NCI-H146 treated with DMSO at 0.1 percent for 48 hours (cell line): ENCODE results near the gene OR52B2.
"Not testable (repeated sequence)": the region's sequence is repeated elsewhere in the genome, so short reads cannot be mapped to it uniquely, and the experiment has no call there.

Source experiments
- DNase-seq: peaks from one replicate; lab custom pipeline; 2025; ENCODE audit not compliant: unreplicated experiment; lab: John Stamatoyannopoulos, UW

OR52B2 gene

GRCh38 chr11:6156628-6157359 is 13.3 kb downstream of the OR52B2 start:
- no peak for DNase-seq

GRCh38 chr11:6152126-6152525 is 18.0 kb downstream of the OR52B2 start:
- no peak for DNase-seq

GRCh38 chr11:6151117-6151516 is 19.0 kb downstream of the OR52B2 start:
- DNase-seq: no peak

GRCh38 chr11:6143737-6144136 is 26.4 kb downstream of the OR52B2 start:
- peak; percentile 10 for DNase-seq

- peak; percentile 45 for DNase-seq
Measured at GRCh38 chr11:6142936-6143335, 27.2 kb downstream of the OR52B2 start.

- not testable (repeated sequence) for DNase-seq
Measured at GRCh38 chr11:6135936-6136335, 34.2 kb downstream of the OR52B2 start.

- no peak for DNase-seq
Measured at GRCh38 chr11:6132431-6132830, 37.7 kb downstream of the OR52B2 start.

GRCh38 chr11:6129635-6130034 is 40.5 kb downstream of the OR52B2 start:
- no peak for DNase-seq

GRCh38 chr11:6129011-6129410 is 41.1 kb downstream of the OR52B2 start:
- no peak for DNase-seq

GRCh38 chr11:6127881-6128280 is 42.2 kb downstream of the OR52B2 start:
- no peak for DNase-seq

- DNase-seq: no peak
Measured at GRCh38 chr11:6124245-6124644, 45.9 kb downstream of the OR52B2 start.
